ENCODE measurements around the gene MARCHF3. TPM values are rescaled to one million over a fixed set of nuclear protein-coding genes. Genes with fewer than 3 reads are reported as not detected.

The MARCHF3 gene
- polyA plus RNA-seq, 1 donor from 2014 or later = 3.9 TPM

DNA sequence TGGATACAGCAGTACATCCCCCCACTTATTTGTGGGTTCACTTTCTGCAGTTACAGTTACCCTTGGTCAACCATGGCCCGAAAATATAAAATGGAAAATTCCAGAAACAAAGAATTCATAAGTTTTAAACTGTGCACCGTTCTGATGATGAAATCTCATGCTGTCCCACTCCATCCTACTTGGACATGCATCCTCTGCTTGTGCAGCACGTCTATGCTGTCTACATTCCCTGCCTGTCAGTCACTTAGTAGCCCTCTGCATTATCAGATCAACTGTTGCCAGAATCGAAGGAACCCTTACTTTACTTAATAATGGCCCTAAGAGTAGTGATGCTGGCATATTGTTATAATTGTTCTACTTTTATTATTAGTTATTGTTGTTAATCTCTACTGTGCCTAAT lies 14.6 kb downstream of the MARCHF3 start:
- Histone ChIP-seq H3K27ac (ENCODE audit: low read length) (no peak overlapping the region), H3K79me2 (replicated peaks; ENCODE audit: insufficient read depth, low read length) (no peaks in the 10 kb centered on the region), H3K27me3 (ENCODE audit: insufficient read depth, low read depth, low read length) (no peaks in the 10 kb centered on the region), H3K9ac (ENCODE audit: low read length) (no peak overlapping the region), H3K4me2 (ENCODE audit: low read length) (no peak overlapping the region), H3K36me3 (ENCODE audit: insufficient read depth, low read length) (no peaks in the 10 kb centered on the region), H3K9me3 (ENCODE audit: low read length) (no peaks in the 10 kb centered on the region), H3K4me3 (ENCODE audit: low read length) (no peak overlapping the region), H2AFZ (ENCODE audit: low read depth, low read length) (no peak overlapping the region), H4K20me1 (ENCODE audit: insufficient read depth) (no peaks in the 10 kb centered on the region), H3F3A (ENCODE audit: insufficient read depth, low read length, poor library complexity, severe bottlenecking) (no peaks in the 10 kb centered on the region), H3K9me2 (ENCODE audit: insufficient read depth, low read length) (no peaks in the 10 kb centered on the region)
- TF ChIP-seq SMC3 (conservative IDR thresholded peaks at IDR 0.05; ENCODE audit: poor library complexity) (no peak), TAF1 (IDR thresholded peaks at IDR 0.05; ENCODE audit: low read depth) (no peak), POLR2AphosphoS5 (IDR thresholded peaks at IDR 0.05) (no peak), EZH2 (IDR thresholded peaks at IDR 0.05; ENCODE audit: borderline replicate concordance, insufficient read depth, low read length, poor library complexity, severe bottlenecking) (no peak), EP300 (conservative IDR thresholded peaks at IDR 0.05; ENCODE audit: poor library complexity, severe bottlenecking) (no peak), RAD21 (conservative IDR thresholded peaks at IDR 0.05) (no peak)
- TF ChIP-seq, protein P1, sequence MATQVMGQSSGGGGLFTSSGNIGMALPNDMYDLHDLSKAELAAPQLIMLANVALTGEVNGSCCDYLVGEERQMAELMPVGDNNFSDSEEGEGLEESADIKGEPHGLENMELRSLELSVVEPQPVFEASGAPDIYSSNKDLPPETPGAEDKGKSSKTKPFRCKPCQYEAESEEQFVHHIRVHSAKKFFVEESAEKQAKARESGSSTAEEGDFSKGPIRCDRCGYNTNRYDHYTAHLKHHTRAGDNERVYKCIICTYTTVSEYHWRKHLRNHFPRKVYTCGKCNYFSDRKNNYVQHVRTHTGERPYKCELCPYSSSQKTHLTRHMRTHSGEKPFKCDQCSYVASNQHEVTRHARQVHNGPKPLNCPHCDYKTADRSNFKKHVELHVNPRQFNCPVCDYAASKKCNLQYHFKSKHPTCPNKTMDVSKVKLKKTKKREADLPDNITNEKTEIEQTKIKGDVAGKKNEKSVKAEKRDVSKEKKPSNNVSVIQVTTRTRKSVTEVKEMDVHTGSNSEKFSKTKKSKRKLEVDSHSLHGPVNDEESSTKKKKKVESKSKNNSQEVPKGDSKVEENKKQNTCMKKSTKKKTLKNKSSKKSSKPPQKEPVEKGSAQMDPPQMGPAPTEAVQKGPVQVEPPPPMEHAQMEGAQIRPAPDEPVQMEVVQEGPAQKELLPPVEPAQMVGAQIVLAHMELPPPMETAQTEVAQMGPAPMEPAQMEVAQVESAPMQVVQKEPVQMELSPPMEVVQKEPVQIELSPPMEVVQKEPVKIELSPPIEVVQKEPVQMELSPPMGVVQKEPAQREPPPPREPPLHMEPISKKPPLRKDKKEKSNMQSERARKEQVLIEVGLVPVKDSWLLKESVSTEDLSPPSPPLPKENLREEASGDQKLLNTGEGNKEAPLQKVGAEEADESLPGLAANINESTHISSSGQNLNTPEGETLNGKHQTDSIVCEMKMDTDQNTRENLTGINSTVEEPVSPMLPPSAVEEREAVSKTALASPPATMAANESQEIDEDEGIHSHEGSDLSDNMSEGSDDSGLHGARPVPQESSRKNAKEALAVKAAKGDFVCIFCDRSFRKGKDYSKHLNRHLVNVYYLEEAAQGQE (IDR thresholded peaks at IDR 0.05; ENCODE audit: borderline replicate concordance) = no peak
- TF ChIP-seq, protein P2, sequence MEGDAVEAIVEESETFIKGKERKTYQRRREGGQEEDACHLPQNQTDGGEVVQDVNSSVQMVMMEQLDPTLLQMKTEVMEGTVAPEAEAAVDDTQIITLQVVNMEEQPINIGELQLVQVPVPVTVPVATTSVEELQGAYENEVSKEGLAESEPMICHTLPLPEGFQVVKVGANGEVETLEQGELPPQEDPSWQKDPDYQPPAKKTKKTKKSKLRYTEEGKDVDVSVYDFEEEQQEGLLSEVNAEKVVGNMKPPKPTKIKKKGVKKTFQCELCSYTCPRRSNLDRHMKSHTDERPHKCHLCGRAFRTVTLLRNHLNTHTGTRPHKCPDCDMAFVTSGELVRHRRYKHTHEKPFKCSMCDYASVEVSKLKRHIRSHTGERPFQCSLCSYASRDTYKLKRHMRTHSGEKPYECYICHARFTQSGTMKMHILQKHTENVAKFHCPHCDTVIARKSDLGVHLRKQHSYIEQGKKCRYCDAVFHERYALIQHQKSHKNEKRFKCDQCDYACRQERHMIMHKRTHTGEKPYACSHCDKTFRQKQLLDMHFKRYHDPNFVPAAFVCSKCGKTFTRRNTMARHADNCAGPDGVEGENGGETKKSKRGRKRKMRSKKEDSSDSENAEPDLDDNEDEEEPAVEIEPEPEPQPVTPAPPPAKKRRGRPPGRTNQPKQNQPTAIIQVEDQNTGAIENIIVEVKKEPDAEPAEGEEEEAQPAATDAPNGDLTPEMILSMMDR (IDR thresholded peaks at IDR 0.05; ENCODE audit: poor library complexity, severe bottlenecking) = no peak

DNA sequence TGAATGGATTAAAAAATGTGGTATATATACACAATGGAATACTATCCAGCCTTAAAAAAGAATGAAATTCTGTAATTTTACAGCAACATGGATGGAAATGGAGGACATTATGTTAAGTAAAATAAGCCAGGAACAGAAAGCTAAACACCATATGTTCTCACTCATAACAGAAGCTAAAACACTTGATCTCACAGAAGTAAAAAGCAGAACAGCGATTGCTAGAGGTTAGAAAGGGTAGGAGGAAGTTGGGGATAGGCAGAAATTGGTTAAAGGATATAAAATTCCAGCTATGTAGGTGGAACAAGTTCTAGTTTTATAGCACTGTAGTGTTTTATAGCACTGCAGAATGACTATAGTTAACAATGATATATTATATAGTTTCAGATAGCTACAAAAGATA lies 15.8 kb downstream of the MARCHF3 start:
- Histone ChIP-seq H3K9me2 (ENCODE audit: insufficient read depth, low read length) (no peaks in the 10 kb centered on the region), H3K79me2 (replicated peaks; ENCODE audit: insufficient read depth, low read length) (no peaks in the 10 kb centered on the region), H2AFZ (ENCODE audit: low read depth, low read length) (no peak overlapping the region), H3K9me3 (ENCODE audit: low read length) (no peaks in the 10 kb centered on the region), H3F3A (ENCODE audit: insufficient read depth, low read length, poor library complexity, severe bottlenecking) (no peaks in the 10 kb centered on the region), H3K27me3 (ENCODE audit: insufficient read depth, low read depth, low read length) (no peaks in the 10 kb centered on the region), H3K27ac (ENCODE audit: low read length) (no peak overlapping the region), H4K20me1 (ENCODE audit: insufficient read depth) (no peaks in the 10 kb centered on the region), H3K4me2 (ENCODE audit: low read length) (no peak overlapping the region), H3K9ac (ENCODE audit: low read length) (no peak overlapping the region), H3K4me3 (ENCODE audit: low read length) (no peak overlapping the region), H3K36me3 (ENCODE audit: insufficient read depth, low read length) (no peaks in the 10 kb centered on the region)
- TF ChIP-seq, protein P2 (IDR thresholded peaks at IDR 0.05; ENCODE audit: poor library complexity, severe bottlenecking) = no peak
- no peak for TF ChIP-seq POLR2AphosphoS5 (IDR thresholded peaks at IDR 0.05)

All from neural cell (in vitro differentiated cells).